HG03439 (cell line): ENCODE measurements around the gene MLH1.

ENCODE experiments used
- ATAC-seq: cut with Tn5 transposase; IDR thresholded peaks from one replicate; pipeline ENCODE4 v1.9.1; 2021; ENCODE audit warnings: mild to moderate bottlenecking, moderate library complexity; ENCODE audit not compliant: unreplicated experiment

Gene MLH1

GRCh38 chr3:37087870-37088269 lies 94.6 kb downstream of the MLH1 start:
- no peak for ATAC-seq

- no peak for ATAC-seq
Observed at GRCh38 chr3:37092484-37092883, 99.2 kb downstream of the MLH1 start.

GRCh38 chr3:37093481-37093880 lies 100.2 kb downstream of the MLH1 start:
- no peak for ATAC-seq

DNA sequence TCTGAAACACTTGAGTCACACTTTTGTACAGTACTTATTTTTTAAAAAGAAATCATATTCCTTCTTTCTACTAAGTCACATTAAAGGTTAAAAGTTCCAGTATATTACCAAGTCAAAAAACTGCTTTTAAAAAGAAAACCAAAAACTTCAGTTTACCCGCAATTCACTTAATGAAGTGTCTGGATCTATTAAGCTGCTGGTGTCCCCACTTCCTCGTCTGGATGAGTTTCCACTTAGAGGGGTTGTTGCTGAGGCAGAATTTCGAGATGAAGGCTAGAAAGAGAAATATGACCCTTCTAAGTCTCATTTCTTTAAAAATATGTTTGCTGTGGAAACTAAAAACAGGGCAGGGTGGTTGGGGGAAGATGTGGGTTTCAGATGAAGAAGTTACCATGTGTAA lies 101.3 kb downstream of the MLH1 start:
- ATAC-seq, result no peak

GRCh38 chr3:37096288-37096687 lies 103.0 kb downstream of the MLH1 start:
- ATAC-seq, result no peak

- ATAC-seq, result no peak
Observed at GRCh38 chr3:37096975-37097374, 103.7 kb downstream of the MLH1 start.

- no peak for ATAC-seq
Observed at GRCh38 chr3:37097776-37098175, 104.5 kb downstream of the MLH1 start.

DNA sequence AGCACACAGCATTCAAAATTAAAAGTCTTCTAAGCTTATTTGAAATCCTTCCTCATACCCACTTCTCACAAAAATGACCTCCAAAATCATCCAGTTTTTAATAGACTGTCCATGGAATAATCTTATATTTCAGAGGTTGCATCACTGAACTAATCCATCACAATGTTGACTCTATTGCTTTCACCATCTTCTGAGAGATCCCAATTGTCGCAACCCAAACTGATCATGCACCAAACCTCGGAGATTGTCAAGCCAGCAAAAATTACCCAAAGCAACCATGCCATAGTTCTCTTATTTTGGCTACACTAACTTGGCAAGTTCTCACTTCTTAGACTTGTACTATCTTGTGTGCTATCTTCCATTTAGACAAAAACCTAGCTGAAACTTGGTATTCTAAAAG lies 105.6 kb downstream of the MLH1 start:
- ATAC-seq, result no peak

GRCh38 chr3:37099469-37099868 lies 106.2 kb downstream of the MLH1 start:
- ATAC-seq, result no peak

- no peak for ATAC-seq
Observed at GRCh38 chr3:37100411-37100810, 107.1 kb downstream of the MLH1 start.
